Measurements from ENCODE around the gene PRELID3B. TPM values are rescaled to one million over a fixed set of nuclear protein-coding genes. Genes with fewer than 3 reads are reported as not detected.

The PRELID3B gene
- total RNA-seq, 1 donor from 2014 or later = 54.2 TPM

- ChIA-PET POLR2A (interaction anchor here (1.1 to 4.4 kb wide), 20 partner anchors 9 to 381 kb away, joined by 3 to 89 read pairs (median 12); partner anchors contain the start of genes CTSZ, NELFCD, PRELID3B and STX16), CTCF (interaction anchor here (0.7 to 2.4 kb wide), 4 partner anchors 28 to 189 kb away, joined by 3 to 10 read pairs (median 4); partner anchors contain the start of gene GNAS)
- no peak for TF ChIP-seq CTCF (IDR thresholded peaks at IDR 0.05)
- no peaks in the 10 kb centered on the region for H3K27me3 Mint-ChIP-seq
- DNase-seq = no peak
- peaks cover 83% of the 10 kb centered on the region for H3K36me3 Mint-ChIP-seq (ENCODE audit: low read depth)
- H3K4me3 Mint-ChIP-seq = peak overlapping the region; percentile 96
- intact Hi-C loops (cut with micrococcal nuclease) = loop anchor here (5.0 kb wide), 1 partner anchor 381 kb away; the partner anchor contains the start of gene STX16
- peaks cover 43% of the 10 kb centered on the region for H3K4me1 Mint-ChIP-seq
- H3K9me3 Mint-ChIP-seq = no peaks in the 10 kb centered on the region
- no peak for ATAC-seq (ENCODE audit: low read depth)
- H3K27ac Mint-ChIP-seq = peak overlapping the region; percentile 94
Observed at GRCh38 chr20:59033093-59033492, 9.5 kb downstream of the PRELID3B start.

- POLR2A ChIA-PET = interaction anchor here (0.8 to 4.4 kb wide), 32 partner anchors 9 to 727 kb away, joined by 3 to 89 read pairs (median 7); partner anchors contain the start of genes CTSZ, GNAS, GNAS-AS1 and NELFCD
- H3K36me3 Mint-ChIP-seq (ENCODE audit: low read depth) = peaks cover 83% of the 10 kb centered on the region
- H3K4me3 Mint-ChIP-seq = peak overlapping the region; percentile 96
- H3K27me3 Mint-ChIP-seq = no peaks in the 10 kb centered on the region
- H3K9me3 Mint-ChIP-seq = no peaks in the 10 kb centered on the region
- peaks cover 45% of the 10 kb centered on the region for H3K4me1 Mint-ChIP-seq
- CTCF ChIA-PET = interaction anchor here (0.8 to 2.4 kb wide), 5 partner anchors 17 to 189 kb away, joined by 3 to 10 read pairs (median 5); no protein-coding TSS in a partner anchor
- TF ChIP-seq CTCF (IDR thresholded peaks at IDR 0.05) = no peak
- H3K27ac Mint-ChIP-seq = peak overlapping the region; percentile 94
- no peak for ATAC-seq (ENCODE audit: low read depth)
- no peak for DNase-seq
- intact Hi-C loops (cut with micrococcal nuclease) = loop anchor here (1.0 to 5.0 kb wide), 8 partner anchors 10 to 723 kb away; partner anchors contain the start of genes CTSZ, NELFCD, PRELID3B and RAB22A
Observed at GRCh38 chr20:59032713-59033059, 9.9 kb downstream of the PRELID3B start.

- Mint-ChIP-seq H3K4me1 (peaks cover 50% of the 10 kb centered on the region), H3K36me3 (ENCODE audit: low read depth) (peaks cover 83% of the 10 kb centered on the region), H3K4me3 (peak within 1 kb of the TSS; percentile 96), H3K27me3 (no peaks in the 10 kb centered on the region), H3K9me3 (no peaks in the 10 kb centered on the region), H3K27ac (peak within 1 kb of the TSS; percentile 95)
- intact Hi-C loops (cut with micrococcal nuclease) = loop anchor here (1.0 to 5.0 kb wide), 8 partner anchors 10 to 723 kb away; partner anchors contain the start of genes CTSZ, NELFCD, PRELID3B and RAB22A
- POLR2A ChIA-PET = interaction anchor here (0.8 to 4.4 kb wide), 37 partner anchors 8 to 1634 kb away, joined by 3 to 89 read pairs (median 6); partner anchors contain the start of genes CTSZ, GNAS, GNAS-AS1 and NELFCD
- DNase-seq = peak; percentile 98
- CTCF ChIA-PET = interaction anchor here (0.8 to 2.4 kb wide), 8 partner anchors 16 to 190 kb away, joined by 3 to 10 read pairs (median 4); no protein-coding TSS in a partner anchor
- ATAC-seq (ENCODE audit: low read depth) = peak; percentile 96
- no peak for TF ChIP-seq CTCF (IDR thresholded peaks at IDR 0.05)
Observed at GRCh38 chr20:59032023-59032712, 10.4 kb downstream of the PRELID3B start, which contains the start of gene ATP5F1E. Gene ATP5F1E (minus strand): TSS chr20:59032335. CDS start chr20:59032251, 84 bp downstream.

DNA sequence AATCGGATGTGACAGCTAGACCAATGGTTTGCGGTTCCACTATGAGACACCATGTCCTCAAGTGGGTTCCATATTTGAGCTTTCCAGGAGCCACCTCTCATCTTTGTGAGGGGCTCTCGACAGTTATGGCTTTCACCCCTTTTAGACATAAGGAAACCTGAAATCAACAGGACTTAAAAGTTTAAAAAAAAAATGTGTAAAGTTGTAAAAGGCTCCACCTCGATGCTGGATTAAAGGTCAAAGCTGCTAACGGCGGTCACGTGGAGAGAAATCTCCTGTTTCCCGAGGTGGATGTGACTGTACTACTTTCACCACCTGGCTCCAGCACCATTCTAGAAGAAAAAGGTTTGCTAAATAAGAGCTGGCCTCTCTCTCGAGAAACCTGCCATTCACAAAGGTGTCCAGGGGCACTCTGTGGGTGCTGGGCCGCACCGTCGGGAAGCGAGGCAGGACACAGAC is 11.0 kb downstream of the PRELID3B start:
- intact Hi-C loops (cut with micrococcal nuclease) = loop anchor here (1.0 to 5.0 kb wide), 8 partner anchors 11 to 722 kb away; partner anchors contain the start of genes CTSZ, NELFCD, PRELID3B and RAB22A
- CTCF ChIA-PET = interaction anchor here (0.9 to 2.4 kb wide), 6 partner anchors 16 to 191 kb away, joined by 3 to 10 read pairs (median 4); no protein-coding TSS in a partner anchor
- Mint-ChIP-seq H3K27me3 (no peaks in the 10 kb centered on the region), H3K27ac (peak overlapping the region; percentile 95), H3K36me3 (ENCODE audit: low read depth) (peaks cover 83% of the 10 kb centered on the region), H3K4me1 (peaks cover 56% of the 10 kb centered on the region), H3K9me3 (no peaks in the 10 kb centered on the region), H3K4me3 (peak overlapping the region; percentile 96)
- POLR2A ChIA-PET = interaction anchor here (0.9 to 4.4 kb wide), 27 partner anchors 8 to 1634 kb away, joined by 3 to 89 read pairs (median 7); partner anchors contain the start of genes CTSZ, GNAS, GNAS-AS1 and NELFCD
- no peak for DNase-seq
- no peak for TF ChIP-seq CTCF (IDR thresholded peaks at IDR 0.05)
- no peak for ATAC-seq (ENCODE audit: low read depth)
